Colonic mucosa (tissue), 4 donors: ENCODE measurements around the gene ASIP. TPM values are rescaled to one million over a fixed set of nuclear protein-coding genes. Genes with fewer than 3 reads are reported as not detected.

Source experiments
- DNase-seq: peaks from one replicate; pipeline ENCODE4 v3.0.0-alpha.2; 2020
- H3K27ac ChIP-seq: fragments of 200-600 bp; one replicate; pipeline ENCODE4 v1.8.0; 2021
- H3K27me3 ChIP-seq: fragments of 200-600 bp; one replicate; pipeline ENCODE4 v1.8.0; 2021
- H3K36me3 ChIP-seq: fragments of 200-600 bp; one replicate; pipeline ENCODE4 v1.8.0; 2021
- H3K4me1 ChIP-seq: fragments of 200-600 bp; one replicate; pipeline ENCODE4 v1.8.0; 2021; ENCODE audit warnings: mild to moderate bottlenecking
- H3K4me3 ChIP-seq: fragments of 200-600 bp; one replicate; pipeline ENCODE4 v1.8.0; 2021
- H3K9ac ChIP-seq, 2 donors: one replicate each; pipeline ENCODE4 v1.7.0; 2013; ENCODE audit warnings: control low read depth in 2 of 2, low read depth in 2 of 2, low read length in 2 of 2
- H3K9me3 ChIP-seq: fragments of 200-600 bp; one replicate; pipeline ENCODE4 v1.8.0; 2021
- CTCF ChIP-seq: fragments of 200-600 bp; IDR thresholded peaks from one replicate; pipeline ENCODE4 v1.8.0; 2022; ENCODE audit warnings: antibody characterized with exemption, mild to moderate bottlenecking
- intact Hi-C: fragments of 100-400 bp; cut with DNase I; formaldehyde crosslinking; loops from one replicate; pipeline ENCODE4 v1.14.1; 2022
- total RNA-seq, 2 donors: library from RNA; stranded (reverse); fragmentation: NEBNext Ultra II Directional in 1 of 2; extraction: Animal tissue kit (Norgen Biotek cat#: 25700) in 1 of 2; gene quantifications; one replicate each; pipeline ENCODE4 v1.2.1, GENCODE V29; 2021
- donor health status: healthy.
- donor health status: DM: no; HTN: no; CAD: no.
- donor health status: DM: no; HTN: no; CAD: no.

Gene ASIP
- total RNA-seq, 2 donors from 2014 or later: not detected

GRCh38 chr20:34209111-34209510, 32.1 kb upstream of the ASIP start:
- Histone ChIP-seq H3K27ac (no peak overlapping the region), H3K4me3 (no peak overlapping the region), H3K36me3 (no peaks in the 10 kb centered on the region), H3K4me1 (no peaks in the 10 kb centered on the region), H3K9me3 (no peaks in the 10 kb centered on the region), H3K9ac (no peak overlapping the region), H3K27me3 (no peaks in the 10 kb centered on the region)
- no peak for DNase-seq
- no peak for TF ChIP-seq CTCF
- intact Hi-C loops: no loop called here

- intact Hi-C loops: no loop called here
- Histone ChIP-seq H3K4me3 (no peak overlapping the region), H3K9ac (no peak overlapping the region), H3K4me1 (no peaks in the 10 kb centered on the region), H3K36me3 (no peaks in the 10 kb centered on the region), H3K9me3 (no peaks in the 10 kb centered on the region), H3K27me3 (no peaks in the 10 kb centered on the region), H3K27ac (no peak overlapping the region)
- DNase-seq: no peak
- no peak for TF ChIP-seq CTCF
Observed at GRCh38 chr20:34210271-34210670, 31.0 kb upstream of the ASIP start.

- no peaks in the 10 kb centered on the region for H3K4me1 ChIP-seq
- H3K4me3 ChIP-seq: no peak overlapping the region
- no peak overlapping the region for H3K9ac ChIP-seq
- no peaks in the 10 kb centered on the region for H3K36me3 ChIP-seq
- intact Hi-C loops: no loop called here
- no peaks in the 10 kb centered on the region for H3K27me3 ChIP-seq
- H3K27ac ChIP-seq: no peak overlapping the region
- TF ChIP-seq CTCF: no peak
- DNase-seq: no peak
- no peaks in the 10 kb centered on the region for H3K9me3 ChIP-seq
Observed at GRCh38 chr20:34211591-34211990, 29.6 kb upstream of the ASIP start.

- H3K27ac ChIP-seq: no peak overlapping the region
- no peaks in the 10 kb centered on the region for H3K9me3 ChIP-seq
- no peaks in the 10 kb centered on the region for H3K4me1 ChIP-seq
- no peaks in the 10 kb centered on the region for H3K27me3 ChIP-seq
- no peaks in the 10 kb centered on the region for H3K36me3 ChIP-seq
- TF ChIP-seq CTCF: no peak
- DNase-seq: no peak
- intact Hi-C loops: no loop called here
- no peak overlapping the region for H3K9ac ChIP-seq
- no peak overlapping the region for H3K4me3 ChIP-seq
Observed at GRCh38 chr20:34213213-34213612, 28.0 kb upstream of the ASIP start.

- peak overlapping the region; percentile 54 for H3K27ac ChIP-seq
- H3K9ac ChIP-seq: peak overlapping the region in 1 of 2 donors; percentile 43
- H3K4me1 ChIP-seq: no peaks in the 10 kb centered on the region
- H3K4me3 ChIP-seq: peak overlapping the region; percentile 49
- TF ChIP-seq CTCF: no peak
- intact Hi-C loops: no loop called here
- H3K9me3 ChIP-seq: no peaks in the 10 kb centered on the region
- H3K36me3 ChIP-seq: no peaks in the 10 kb centered on the region
- H3K27me3 ChIP-seq: no peaks in the 10 kb centered on the region
- peak; percentile 67 for DNase-seq
Observed at GRCh38 chr20:34215711-34216381, 25.4 kb upstream of the ASIP start.
